ENCODE data around the gene AASS. TPM values are rescaled to one million over a fixed set of nuclear protein-coding genes. Genes with fewer than 3 reads are reported as not detected.

The AASS gene
- total RNA-seq, 4 donors from 2014 or later: 22.9 to 79.6 (median 36.1) TPM

- 86 to 87% methylated on average over 3 of the region's 3 CpGs for WGBS, 2 donors
- H3K27me3 ChIP-seq: no peaks in the 10 kb centered on the region
- no peak overlapping the region for H3K4me3 ChIP-seq (replicated peaks in 1 of 3)
- intact Hi-C loops (cut with DNase I): no loop called here
- no peaks in the 10 kb centered on the region for H3K9me3 ChIP-seq
- DNase-seq: no peak
- no peaks in the 10 kb centered on the region for H3K36me3 ChIP-seq
- TF ChIP-seq POLR2A (IDR thresholded peaks at IDR 0.05): no peak
- TF ChIP-seq CTCF (IDR thresholded peaks at IDR 0.05): no peak
- no peaks in the 10 kb centered on the region for H3K4me1 ChIP-seq
- H3K27ac ChIP-seq: no peak overlapping the region
Measured at GRCh38 chr7:122038904-122039303, 105.1 kb downstream of the AASS start.

GRCh38 chr7:122038134-122038533, 105.9 kb downstream of the AASS start:
- H3K36me3 ChIP-seq: no peaks in the 10 kb centered on the region
- TF ChIP-seq CTCF (IDR thresholded peaks at IDR 0.05) (no peak), POLR2A (IDR thresholded peaks at IDR 0.05) (no peak)
- no peaks in the 10 kb centered on the region for H3K4me1 ChIP-seq
- no peak for DNase-seq
- no peaks in the 10 kb centered on the region for H3K27me3 ChIP-seq
- intact Hi-C loops (cut with DNase I): no loop called here
- H3K27ac ChIP-seq: no peak overlapping the region
- 75 to 79% methylated on average over 3 of the region's 3 CpGs for WGBS, 2 donors
- H3K4me3 ChIP-seq (replicated peaks in 1 of 3): no peak overlapping the region
- no peaks in the 10 kb centered on the region for H3K9me3 ChIP-seq

- TF ChIP-seq CTCF (IDR thresholded peaks at IDR 0.05) (no peak), POLR2A (IDR thresholded peaks at IDR 0.05) (no peak)
- no peaks in the 10 kb centered on the region for H3K36me3 ChIP-seq
- WGBS, 2 donors: 83 to 92% methylated on average over 1 of the region's 1 CpG
- no peaks in the 10 kb centered on the region for H3K4me1 ChIP-seq
- no peaks in the 10 kb centered on the region for H3K9me3 ChIP-seq
- H3K27ac ChIP-seq: no peak overlapping the region
- no peak overlapping the region for H3K4me3 ChIP-seq (replicated peaks in 1 of 3)
- intact Hi-C loops (cut with DNase I): no loop called here
- H3K27me3 ChIP-seq: no peaks in the 10 kb centered on the region
- no peak for DNase-seq
Measured at GRCh38 chr7:122035876-122036275, 108.2 kb downstream of the AASS start.

GRCh38 chr7:122033641-122034040, 110.4 kb downstream of the AASS start:
- no peak overlapping the region for H3K27ac ChIP-seq
- H3K36me3 ChIP-seq: no peaks in the 10 kb centered on the region
- 92% methylated on average over 1 of the region's 1 CpG for WGBS, 2 donors
- DNase-seq: no peak
- no peak overlapping the region for H3K4me3 ChIP-seq (replicated peaks in 1 of 3)
- H3K27me3 ChIP-seq: no peaks in the 10 kb centered on the region
- intact Hi-C loops (cut with DNase I): no loop called here
- no peaks in the 10 kb centered on the region for H3K9me3 ChIP-seq
- no peak for TF ChIP-seq POLR2A (IDR thresholded peaks at IDR 0.05)
- TF ChIP-seq CTCF (IDR thresholded peaks at IDR 0.05): no peak
- H3K4me1 ChIP-seq: no peaks in the 10 kb centered on the region

- no peaks in the 10 kb centered on the region for H3K36me3 ChIP-seq
- no peaks in the 10 kb centered on the region for H3K4me1 ChIP-seq
- no peak for DNase-seq
- H3K9me3 ChIP-seq: no peaks in the 10 kb centered on the region
- H3K4me3 ChIP-seq (replicated peaks in 1 of 3): no peak overlapping the region
- TF ChIP-seq CTCF (IDR thresholded peaks at IDR 0.05): no peak
- TF ChIP-seq POLR2A (IDR thresholded peaks at IDR 0.05): no peak
- 88 to 90% methylated on average over 2 of the region's 2 CpGs for WGBS, 2 donors
- no peak overlapping the region for H3K27ac ChIP-seq
- no peaks in the 10 kb centered on the region for H3K27me3 ChIP-seq
- intact Hi-C loops (cut with DNase I): no loop called here
Measured at GRCh38 chr7:122027058-122027457, 117.0 kb downstream of the AASS start.

Small RNA genes lying within 50 kb of the gene (small RNA-seq; reads per million reads assigned to genes)
- gene RNU7-154P: not detected

Other genes with a start within 250 kb of the AASS start
- not detected for gene FEZF1, start 160.5 kb upstream of the AASS start, total RNA-seq

Measured in thyroid gland (tissue), 4 donors.